HepG2 (cell line): ENCODE results near the gene GRB7. TPM values are rescaled to one million over a fixed set of nuclear protein-coding genes. Genes with fewer than 3 reads are reported as not detected.
A peak's percentile ranks its signal among the peaks of the same experiment; 100 is the strongest.

ENCODE experiments used
- HIVEP1 ChIP-seq: sonication (generic); formaldehyde crosslinking; IDR thresholded peaks from 2 replicates; pipeline ENCODE4 v1.4.0; 2020; ENCODE audit warnings: mild to moderate bottlenecking, missing genetic modification reagents
- KDM4B ChIP-seq: sonication (generic); formaldehyde crosslinking; IDR thresholded peaks from 2 replicates; pipeline ENCODE4 v1.4.0; 2020; ENCODE audit warnings: missing genetic modification reagents
- KDM6A ChIP-seq: IDR thresholded peaks from 2 replicates; pipeline ENCODE4 v1.6.1; 2016; ENCODE audit warnings: low read depth
- LCORL ChIP-seq, 2 experiments: fragments of 450-650 bp in 1 of 2; sonication (generic) in 1 of 2; formaldehyde crosslinking in 1 of 2; IDR thresholded peaks; 2 replicates each; pipeline versions ENCODE4 v1.5.0 to v1.6.1; 2017 to 2020; ENCODE audit warnings: antibody characterized with exemption in 1 of 2, missing genetic modification reagents in 1 of 2
- NRL ChIP-seq: sonication (generic); formaldehyde crosslinking; IDR thresholded peaks from 2 replicates; pipeline ENCODE4 v1.5.0; 2020; ENCODE audit warnings: missing genetic modification reagents, mild to moderate bottlenecking, moderate library complexity, borderline replicate concordance
- SIN3A ChIP-seq: IDR thresholded peaks from 2 replicates; pipeline ENCODE4 v1.6.1; 2011; ENCODE audit warnings: low read depth, mild to moderate bottlenecking, control low read depth, low read length, borderline replicate concordance
- ZNF333 ChIP-seq: sonication (generic); formaldehyde crosslinking; IDR thresholded peaks from 2 replicates; pipeline ENCODE4 v1.4.0; 2020; ENCODE audit warnings: mild to moderate bottlenecking, missing genetic modification reagents, borderline replicate concordance
- ZNF501 ChIP-seq: sonication (generic); formaldehyde crosslinking; IDR thresholded peaks from 2 replicates; pipeline ENCODE4 v1.5.1; 2020; ENCODE audit warnings: mild to moderate bottlenecking, moderate library complexity, missing genetic modification reagents
- ZNF547 ChIP-seq: sonication (generic); formaldehyde crosslinking; IDR thresholded peaks from 2 replicates; pipeline ENCODE4 v1.5.1; 2020; ENCODE audit warnings: mild to moderate bottlenecking, missing genetic modification reagents
- ZNF713 ChIP-seq: sonication (generic); formaldehyde crosslinking; IDR thresholded peaks from 2 replicates; pipeline ENCODE4 v1.4.0; 2020; ENCODE audit warnings: mild to moderate bottlenecking, missing genetic modification reagents
- ZNF780A ChIP-seq: sonication (generic); formaldehyde crosslinking; IDR thresholded peaks from 2 replicates; pipeline ENCODE4 v1.8.0; 2022; ENCODE audit warnings: mild to moderate bottlenecking, missing genetic modification reagents, moderate library complexity
- ZSCAN31 ChIP-seq: sonication (generic); formaldehyde crosslinking; IDR thresholded peaks from 2 replicates; pipeline ENCODE4 v1.5.0; 2020; ENCODE audit warnings: low read depth, mild to moderate bottlenecking, missing genetic modification reagents
- polyA plus RNA-seq, 8 experiments: library from polyadenylated mRNA; depleted of rRNA in 3 of 8; stranded (reverse) in 7 of 8; unstranded in 1 of 8; fragments of >200 nt; fragmentation: Illumina TruSeq in 4 of 8; extraction: Trizol in 4 of 8; gene quantifications; 2 replicates each; pipeline versions ENCODE4 v1.2.1 to v1.2.3, GENCODE V29; 2011 to 2016; ENCODE audit warnings: low read depth in 4 of 8, missing spikeins in 1 of 8, mixed read lengths in 1 of 8; ENCODE audit not compliant: insufficient read depth in 1 of 8
- total RNA-seq, 5 experiments: library from RNA; depleted of rRNA; stranded (reverse); fragments of >200 nt; fragmentation: Illumina TruSeq; extraction: Trizol; gene quantifications; 2 replicates each; pipeline ENCODE4 v1.2.3, GENCODE V29; 2016; ENCODE audit warnings: low read depth in 1 of 5
- TF ChIP-seq, protein P1 (sequence below): sonication (generic); formaldehyde crosslinking; IDR thresholded peaks from 2 replicates; pipeline ENCODE4 v1.4.0; 2020; ENCODE audit warnings: missing genetic modification reagents, mild to moderate bottlenecking, borderline replicate concordance
- TF ChIP-seq, protein P2 (sequence below): sonication (generic); formaldehyde crosslinking; IDR thresholded peaks from 2 replicates; pipeline ENCODE4 v1.5.0; 2020; ENCODE audit warnings: mild to moderate bottlenecking, missing genetic modification reagents
- TF ChIP-seq, protein P3 (sequence below): sonication (generic); formaldehyde crosslinking; IDR thresholded peaks from 2 replicates; pipeline ENCODE4 v1.5.0; 2020; ENCODE audit warnings: missing genetic modification reagents
- TF ChIP-seq, protein P4 (sequence below): sonication (generic); formaldehyde crosslinking; IDR thresholded peaks from 2 replicates; pipeline ENCODE4 v1.9.0; 2021; ENCODE audit warnings: missing genetic modification reagents, mild to moderate bottlenecking, borderline replicate concordance

The GRB7 gene
- total and polyA plus RNA-seq, 2 of the 13 experiments (the other 11 are each of a cell fraction or from before 2014, with no cell fraction given), result 60.2 to 77.7 TPM

DNA sequence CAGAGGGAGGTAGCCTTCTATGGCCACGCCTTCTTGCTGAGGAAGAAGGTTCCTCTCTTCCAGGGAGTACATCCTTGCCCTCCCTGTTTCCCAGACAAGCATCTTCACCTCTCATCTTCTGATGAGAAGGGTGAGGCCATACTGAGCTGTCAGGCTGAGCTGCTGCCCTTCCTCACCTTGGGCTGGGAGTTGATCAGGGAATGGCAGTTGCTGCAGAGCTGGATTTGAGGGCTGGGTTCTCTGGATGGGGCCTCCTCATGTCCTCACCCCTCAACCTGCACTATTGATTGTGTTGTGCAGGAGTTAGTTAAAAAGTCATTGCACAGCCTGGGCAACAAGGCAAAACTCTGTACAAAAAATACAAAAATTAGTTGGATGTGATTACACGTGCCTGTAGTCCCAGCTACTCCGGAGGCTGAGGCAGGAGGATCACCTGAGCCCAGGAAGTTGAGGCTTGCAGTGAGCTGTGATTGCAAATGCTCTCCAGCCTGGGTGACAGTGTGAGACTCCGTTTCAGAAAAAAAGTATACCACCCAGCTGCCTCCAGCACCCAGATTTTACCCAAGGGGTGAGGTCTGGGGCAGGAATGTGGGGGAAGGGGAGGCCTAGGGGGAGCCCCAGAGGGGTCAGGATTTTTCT is 35.8 kb upstream of the GRB7 start (continued):
- TF ChIP-seq, protein P1, sequence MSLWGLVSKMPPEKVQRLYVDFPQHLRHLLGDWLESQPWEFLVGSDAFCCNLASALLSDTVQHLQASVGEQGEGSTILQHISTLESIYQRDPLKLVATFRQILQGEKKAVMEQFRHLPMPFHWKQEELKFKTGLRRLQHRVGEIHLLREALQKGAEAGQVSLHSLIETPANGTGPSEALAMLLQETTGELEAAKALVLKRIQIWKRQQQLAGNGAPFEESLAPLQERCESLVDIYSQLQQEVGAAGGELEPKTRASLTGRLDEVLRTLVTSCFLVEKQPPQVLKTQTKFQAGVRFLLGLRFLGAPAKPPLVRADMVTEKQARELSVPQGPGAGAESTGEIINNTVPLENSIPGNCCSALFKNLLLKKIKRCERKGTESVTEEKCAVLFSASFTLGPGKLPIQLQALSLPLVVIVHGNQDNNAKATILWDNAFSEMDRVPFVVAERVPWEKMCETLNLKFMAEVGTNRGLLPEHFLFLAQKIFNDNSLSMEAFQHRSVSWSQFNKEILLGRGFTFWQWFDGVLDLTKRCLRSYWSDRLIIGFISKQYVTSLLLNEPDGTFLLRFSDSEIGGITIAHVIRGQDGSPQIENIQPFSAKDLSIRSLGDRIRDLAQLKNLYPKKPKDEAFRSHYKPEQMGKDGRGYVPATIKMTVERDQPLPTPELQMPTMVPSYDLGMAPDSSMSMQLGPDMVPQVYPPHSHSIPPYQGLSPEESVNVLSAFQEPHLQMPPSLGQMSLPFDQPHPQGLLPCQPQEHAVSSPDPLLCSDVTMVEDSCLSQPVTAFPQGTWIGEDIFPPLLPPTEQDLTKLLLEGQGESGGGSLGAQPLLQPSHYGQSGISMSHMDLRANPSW (CRISPR knock-in tag), result no peak
- TF ChIP-seq KDM6A (CRISPR knock-in tag) (no peak), ZNF501 (peak; percentile 65), ZNF333 (0 out of 2 replicates have a peak, but pooled peaks have one; percentile 39), ZNF713 (CRISPR knock-in tag) (no peak), NRL (CRISPR knock-in tag) (peak; percentile 24; the same call in 1 of the 2 replicates), HIVEP1 (CRISPR knock-in tag) (peak; percentile 50; the same call in 1 of the 2 replicates), ZSCAN31 (CRISPR knock-in tag) (no peak), SIN3A (peak; percentile 49; the same call in 1 of the 2 replicates), KDM4B (CRISPR knock-in tag) (0 out of 2 replicates have a peak, but pooled peaks have one; percentile 6), ZNF547 (no peak), LCORL (IDR thresholded peaks at IDR 0.05) (no peak), LCORL (CRISPR knock-in tag; IDR thresholded peaks at IDR 0.05) (no peak; the same call in 1 of the 2 replicates), ZNF780A (CRISPR knock-in tag) (no peak)
- TF ChIP-seq, protein P2, sequence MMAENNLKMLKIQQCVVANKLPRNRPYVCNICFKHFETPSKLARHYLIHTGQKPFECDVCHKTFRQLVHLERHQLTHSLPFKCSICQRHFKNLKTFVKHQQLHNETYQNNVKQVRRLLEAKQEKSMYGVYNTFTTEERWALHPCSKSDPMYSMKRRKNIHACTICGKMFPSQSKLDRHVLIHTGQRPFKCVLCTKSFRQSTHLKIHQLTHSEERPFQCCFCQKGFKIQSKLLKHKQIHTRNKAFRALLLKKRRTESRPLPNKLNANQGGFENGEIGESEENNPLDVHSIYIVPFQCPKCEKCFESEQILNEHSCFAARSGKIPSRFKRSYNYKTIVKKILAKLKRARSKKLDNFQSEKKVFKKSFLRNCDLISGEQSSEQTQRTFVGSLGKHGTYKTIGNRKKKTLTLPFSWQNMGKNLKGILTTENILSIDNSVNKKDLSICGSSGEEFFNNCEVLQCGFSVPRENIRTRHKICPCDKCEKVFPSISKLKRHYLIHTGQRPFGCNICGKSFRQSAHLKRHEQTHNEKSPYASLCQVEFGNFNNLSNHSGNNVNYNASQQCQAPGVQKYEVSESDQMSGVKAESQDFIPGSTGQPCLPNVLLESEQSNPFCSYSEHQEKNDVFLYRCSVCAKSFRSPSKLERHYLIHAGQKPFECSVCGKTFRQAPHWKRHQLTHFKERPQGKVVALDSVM (CRISPR knock-in tag), result peak; percentile 96
- TF ChIP-seq, protein P3, sequence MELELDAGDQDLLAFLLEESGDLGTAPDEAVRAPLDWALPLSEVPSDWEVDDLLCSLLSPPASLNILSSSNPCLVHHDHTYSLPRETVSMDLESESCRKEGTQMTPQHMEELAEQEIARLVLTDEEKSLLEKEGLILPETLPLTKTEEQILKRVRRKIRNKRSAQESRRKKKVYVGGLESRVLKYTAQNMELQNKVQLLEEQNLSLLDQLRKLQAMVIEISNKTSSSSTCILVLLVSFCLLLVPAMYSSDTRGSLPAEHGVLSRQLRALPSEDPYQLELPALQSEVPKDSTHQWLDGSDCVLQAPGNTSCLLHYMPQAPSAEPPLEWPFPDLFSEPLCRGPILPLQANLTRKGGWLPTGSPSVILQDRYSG (CRISPR knock-in tag), result no peak
- TF ChIP-seq, protein P4, sequence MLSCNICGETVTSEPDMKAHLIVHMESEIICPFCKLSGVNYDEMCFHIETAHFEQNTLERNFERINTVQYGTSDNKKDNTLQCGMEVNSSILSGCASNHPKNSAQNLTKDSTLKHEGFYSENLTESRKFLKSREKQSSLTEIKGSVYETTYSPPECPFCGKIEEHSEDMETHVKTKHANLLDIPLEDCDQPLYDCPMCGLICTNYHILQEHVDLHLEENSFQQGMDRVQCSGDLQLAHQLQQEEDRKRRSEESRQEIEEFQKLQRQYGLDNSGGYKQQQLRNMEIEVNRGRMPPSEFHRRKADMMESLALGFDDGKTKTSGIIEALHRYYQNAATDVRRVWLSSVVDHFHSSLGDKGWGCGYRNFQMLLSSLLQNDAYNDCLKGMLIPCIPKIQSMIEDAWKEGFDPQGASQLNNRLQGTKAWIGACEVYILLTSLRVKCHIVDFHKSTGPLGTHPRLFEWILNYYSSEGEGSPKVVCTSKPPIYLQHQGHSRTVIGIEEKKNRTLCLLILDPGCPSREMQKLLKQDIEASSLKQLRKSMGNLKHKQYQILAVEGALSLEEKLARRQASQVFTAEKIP (CRISPR knock-in tag), result no peak
